GM18519 (cell line): Measurements from ENCODE around the gene CACNA1G.

Experiments
- ATAC-seq: cut with Tn5 transposase; IDR thresholded peaks from one replicate; pipeline ENCODE4 v1.9.1; 2021; ENCODE audit warnings: mild to moderate bottlenecking, moderate library complexity; ENCODE audit not compliant: unreplicated experiment, low FRiP score

The CACNA1G gene

DNA sequence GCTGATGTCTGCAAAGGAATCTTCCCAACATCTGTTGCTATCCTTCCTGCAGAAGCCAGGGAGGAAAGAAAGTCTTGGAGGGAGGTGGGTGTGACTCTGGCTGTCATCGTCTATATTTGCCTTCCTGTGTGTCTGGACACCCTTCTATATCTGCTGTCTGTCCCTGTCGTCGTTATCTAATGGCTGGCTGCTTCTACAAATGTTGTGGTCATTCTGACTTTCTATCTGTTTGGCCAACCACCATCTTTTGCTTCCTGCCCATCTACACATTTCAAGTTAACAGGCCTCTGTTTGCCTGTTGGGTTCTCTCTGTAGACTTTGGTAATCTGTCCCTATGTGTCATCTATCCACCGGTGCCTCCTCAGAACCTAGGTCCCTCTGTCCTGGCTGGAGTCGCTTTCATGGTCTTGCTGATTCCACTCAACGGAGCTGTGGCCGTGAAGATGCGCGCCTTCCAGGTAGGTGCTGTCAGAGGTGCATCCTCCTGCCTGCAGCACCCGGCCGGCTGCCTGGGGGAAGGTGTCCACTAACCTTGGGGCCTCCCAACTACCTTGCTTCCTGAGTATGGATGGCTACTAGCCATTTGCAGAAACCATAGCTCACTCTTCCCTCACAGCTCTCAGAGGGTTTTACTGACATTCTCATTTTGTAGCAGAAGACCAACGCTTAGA, 104.4 kb downstream of the CACNA1G start:
- no peak for ATAC-seq

- ATAC-seq, result no peak
Measured at GRCh38 chr17:50665838-50666237, 105.3 kb downstream of the CACNA1G start.

GRCh38 chr17:50666316-50666715, 105.8 kb downstream of the CACNA1G start:
- ATAC-seq, result no peak

DNA sequence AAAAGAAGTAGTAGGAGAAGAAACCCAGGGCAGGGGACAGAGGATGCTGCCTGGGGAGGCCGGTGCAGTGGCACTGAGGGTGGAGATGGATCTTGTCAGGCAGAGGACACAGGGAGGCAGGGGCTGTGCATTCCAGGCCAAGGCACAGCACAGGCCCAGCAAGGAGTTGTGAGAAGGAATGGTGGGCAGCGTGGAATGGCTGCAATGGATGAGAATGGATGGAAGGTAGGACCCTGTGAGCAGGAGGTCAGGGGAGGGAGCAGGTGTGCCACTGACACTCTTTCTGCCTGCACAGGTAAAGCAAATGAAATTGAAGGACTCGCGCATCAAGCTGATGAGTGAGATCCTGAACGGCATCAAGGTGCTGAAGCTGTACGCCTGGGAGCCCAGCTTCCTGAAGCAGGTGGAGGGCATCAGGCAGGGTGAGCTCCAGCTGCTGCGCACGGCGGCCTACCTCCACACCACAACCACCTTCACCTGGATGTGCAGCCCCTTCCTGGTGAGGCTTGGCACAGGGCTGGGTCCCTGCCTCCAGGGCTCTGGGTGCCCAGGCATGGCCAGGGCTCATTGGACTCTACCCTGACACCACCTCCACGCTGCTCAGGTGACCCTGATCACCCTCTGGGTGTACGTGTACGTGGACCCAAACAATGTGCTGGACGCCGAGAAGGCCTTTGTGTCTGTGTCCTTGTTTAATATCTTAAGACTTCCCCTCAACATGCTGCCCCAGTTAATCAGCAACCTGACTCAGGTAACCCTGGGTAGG, 106.9 kb downstream of the CACNA1G start:
- no peak for ATAC-seq

GRCh38 chr17:50668025-50668837, 107.7 kb downstream of the CACNA1G start:
- no peak for ATAC-seq

- ATAC-seq, result no peak
Measured at GRCh38 chr17:50668838-50669581, 108.5 kb downstream of the CACNA1G start.

DNA sequence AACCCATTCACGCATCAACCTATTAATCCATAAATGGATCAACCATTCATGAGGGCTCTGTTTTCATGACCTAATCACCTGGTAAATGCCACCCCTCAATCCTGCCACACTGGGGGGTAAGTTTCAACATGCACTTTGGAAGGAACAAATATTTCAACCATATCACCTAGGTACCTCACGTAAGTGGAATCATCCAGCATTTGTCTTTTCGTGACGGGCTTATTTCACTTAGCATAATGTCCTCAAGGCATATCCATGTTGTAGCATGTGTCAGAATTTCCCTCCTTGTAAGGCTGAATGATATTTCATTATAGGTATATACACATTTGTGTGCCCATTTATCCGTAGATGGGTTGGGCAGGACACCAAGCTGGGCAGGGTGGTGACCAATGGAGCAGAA, 111.6 kb downstream of the CACNA1G start:
- no peak for ATAC-seq

DNA sequence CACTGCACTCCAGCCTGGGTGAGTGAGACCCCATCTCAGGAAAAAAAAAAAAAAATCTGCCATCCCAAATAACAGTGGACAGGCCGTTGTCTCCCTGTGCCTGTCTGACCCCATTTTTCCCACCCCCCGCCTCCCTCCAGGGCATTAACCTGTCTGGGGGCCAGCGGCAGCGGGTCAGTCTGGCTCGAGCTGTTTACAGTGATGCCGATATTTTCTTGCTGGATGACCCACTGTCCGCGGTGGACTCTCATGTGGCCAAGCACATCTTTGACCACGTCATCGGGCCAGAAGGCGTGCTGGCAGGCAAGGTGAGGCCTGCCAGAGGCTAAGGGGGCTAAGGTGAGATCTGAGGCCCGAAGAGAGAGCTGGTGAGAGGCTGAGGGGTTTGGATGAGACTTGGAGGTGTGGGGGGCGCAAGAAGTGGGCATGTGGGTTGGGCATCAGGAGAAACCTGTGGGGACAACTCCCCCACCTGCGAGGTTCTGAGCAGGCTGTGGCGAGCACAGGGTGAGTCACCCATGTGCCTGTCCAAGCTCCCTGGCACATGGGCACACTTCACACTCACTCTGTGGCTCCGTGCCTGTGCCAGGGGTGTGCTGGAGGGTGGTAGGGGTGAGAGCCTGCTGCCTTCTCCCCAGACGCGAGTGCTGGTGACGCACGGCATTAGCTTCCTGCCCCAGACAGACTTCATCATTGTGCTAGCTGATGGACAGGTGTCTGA, 112.5 kb downstream of the CACNA1G start:
- ATAC-seq, result no peak

- no peak for ATAC-seq
Measured at GRCh38 chr17:50675190-50675589, 114.7 kb downstream of the CACNA1G start.

DNA sequence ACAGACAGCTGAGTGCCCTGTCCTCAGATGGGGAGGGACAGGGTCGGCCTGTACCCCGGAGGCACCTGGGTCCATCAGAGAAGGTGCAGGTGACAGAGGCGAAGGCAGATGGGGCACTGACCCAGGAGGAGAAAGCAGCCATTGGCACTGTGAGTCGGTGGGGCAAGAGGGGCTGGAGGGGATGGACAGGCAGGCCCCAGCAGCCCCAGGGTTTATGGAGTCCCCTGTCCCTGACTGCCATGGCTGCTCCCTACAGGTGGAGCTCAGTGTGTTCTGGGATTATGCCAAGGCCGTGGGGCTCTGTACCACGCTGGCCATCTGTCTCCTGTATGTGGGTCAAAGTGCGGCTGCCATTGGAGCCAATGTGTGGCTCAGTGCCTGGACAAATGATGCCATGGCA, 115.1 kb downstream of the CACNA1G start:
- no peak for ATAC-seq

DNA sequence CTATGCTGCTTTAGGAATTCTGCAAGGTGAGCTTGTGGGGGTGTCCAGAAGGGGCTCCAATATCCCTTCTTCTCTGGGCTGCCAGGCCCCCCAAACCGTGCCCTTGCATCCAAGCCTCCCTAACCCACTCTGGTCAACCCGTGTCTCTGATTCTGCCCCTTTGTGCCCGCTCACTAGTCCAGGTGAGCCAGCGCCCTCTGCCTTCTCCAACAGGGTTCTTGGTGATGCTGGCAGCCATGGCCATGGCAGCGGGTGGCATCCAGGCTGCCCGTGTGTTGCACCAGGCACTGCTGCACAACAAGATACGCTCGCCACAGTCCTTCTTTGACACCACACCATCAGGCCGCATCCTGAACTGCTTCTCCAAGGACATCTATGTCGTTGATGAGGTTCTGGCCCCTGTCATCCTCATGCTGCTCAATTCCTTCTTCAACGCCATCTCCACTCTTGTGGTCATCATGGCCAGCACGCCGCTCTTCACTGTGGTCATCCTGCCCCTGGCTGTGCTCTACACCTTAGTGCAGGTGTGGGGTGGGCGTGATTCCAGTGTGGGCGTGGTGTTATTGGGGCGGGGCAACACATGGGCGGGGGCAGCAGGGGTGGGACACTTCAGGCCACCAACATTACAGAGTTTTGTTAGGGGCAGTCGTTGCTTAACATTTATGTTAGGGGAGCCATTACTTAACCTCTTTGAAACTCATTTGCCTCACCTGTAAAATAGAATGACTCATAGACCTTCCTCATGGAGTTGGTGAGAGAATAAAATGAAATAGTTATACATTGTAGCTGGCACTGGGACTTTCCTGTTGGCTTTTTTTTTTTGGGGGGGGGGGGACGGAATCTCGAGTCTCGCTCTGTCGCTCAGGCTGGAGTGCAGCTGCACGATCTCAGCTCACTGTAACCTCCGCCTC, 115.8 kb downstream of the CACNA1G start:
- no peak for ATAC-seq
